HG02840 (cell line): ENCODE results near the gene RNF169.

Experiments used
- ATAC-seq: cut with Tn5 transposase; IDR thresholded peaks from one replicate; pipeline ENCODE4 v1.9.1; 2021; ENCODE audit warnings: mild to moderate bottlenecking, moderate library complexity, moderate number of reproducible peaks; ENCODE audit not compliant: unreplicated experiment, low FRiP score

Gene RNF169

DNA sequence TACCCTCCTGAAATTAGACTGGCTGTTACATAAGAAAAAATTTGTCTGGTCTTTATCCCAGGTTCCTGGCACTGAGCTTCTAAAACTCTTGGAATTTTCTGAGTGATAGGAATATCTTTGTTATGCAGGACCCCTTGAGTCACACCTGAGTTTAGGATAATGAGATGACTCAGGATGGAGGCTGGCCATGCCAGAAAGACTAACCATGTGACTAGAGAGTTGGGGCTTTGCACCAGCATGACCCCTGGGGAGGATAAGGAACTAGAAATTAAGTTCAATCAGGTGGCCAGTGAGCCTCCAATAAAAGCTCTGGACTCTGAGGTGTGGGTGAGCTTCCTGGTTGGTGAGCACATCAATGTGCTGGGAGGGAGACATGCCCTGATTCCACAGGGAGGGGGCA is 112.1 kb downstream of the RNF169 start:
- no peak for ATAC-seq

- no peak for ATAC-seq
These were observed 114.8 kb downstream of the RNF169 start for GRCh38 chr11:74863410-74863809.

GRCh38 chr11:74866557-74866956 is 117.9 kb downstream of the RNF169 start:
- ATAC-seq: no peak

GRCh38 chr11:74870485-74870884 is 121.8 kb downstream of the RNF169 start:
- ATAC-seq: no peak

- no peak for ATAC-seq
These were observed 122.4 kb downstream of the RNF169 start for GRCh38 chr11:74871037-74871436.

DNA sequence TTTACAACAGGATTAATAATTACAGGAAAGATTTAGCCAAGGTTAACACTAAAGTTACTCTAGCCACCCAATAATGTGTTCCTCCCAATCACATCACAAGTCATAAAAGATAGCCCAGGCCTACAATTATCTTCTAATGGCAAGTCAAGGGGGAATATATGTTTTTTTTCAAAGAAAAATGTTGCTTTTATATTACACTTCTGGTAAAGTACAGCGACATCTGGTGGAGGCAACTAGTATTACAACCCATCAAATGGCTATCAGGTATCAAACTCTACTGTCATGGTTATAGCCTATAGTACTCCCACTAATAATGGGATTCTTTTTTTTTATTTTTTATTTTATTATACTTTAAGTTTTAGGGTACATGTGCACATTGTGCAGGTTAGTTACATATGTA is 128.5 kb downstream of the RNF169 start:
- ATAC-seq: no peak
